Stimulated activated CD8-positive, alpha-beta memory T cell treated with anti-CD3 and anti-CD28 coated beads, Interleukin-7, amount 100 ng/mL, for 1 hour (primary cell): ENCODE results near the gene VAMP2.

ENCODE experiments used
- DNase-seq, 2 donors: peaks; one replicate each; pipeline ENCODE4 v3.0.0-alpha.2; 2020; ENCODE audit warnings: low read depth in 2 of 2

VAMP2 gene

DNA sequence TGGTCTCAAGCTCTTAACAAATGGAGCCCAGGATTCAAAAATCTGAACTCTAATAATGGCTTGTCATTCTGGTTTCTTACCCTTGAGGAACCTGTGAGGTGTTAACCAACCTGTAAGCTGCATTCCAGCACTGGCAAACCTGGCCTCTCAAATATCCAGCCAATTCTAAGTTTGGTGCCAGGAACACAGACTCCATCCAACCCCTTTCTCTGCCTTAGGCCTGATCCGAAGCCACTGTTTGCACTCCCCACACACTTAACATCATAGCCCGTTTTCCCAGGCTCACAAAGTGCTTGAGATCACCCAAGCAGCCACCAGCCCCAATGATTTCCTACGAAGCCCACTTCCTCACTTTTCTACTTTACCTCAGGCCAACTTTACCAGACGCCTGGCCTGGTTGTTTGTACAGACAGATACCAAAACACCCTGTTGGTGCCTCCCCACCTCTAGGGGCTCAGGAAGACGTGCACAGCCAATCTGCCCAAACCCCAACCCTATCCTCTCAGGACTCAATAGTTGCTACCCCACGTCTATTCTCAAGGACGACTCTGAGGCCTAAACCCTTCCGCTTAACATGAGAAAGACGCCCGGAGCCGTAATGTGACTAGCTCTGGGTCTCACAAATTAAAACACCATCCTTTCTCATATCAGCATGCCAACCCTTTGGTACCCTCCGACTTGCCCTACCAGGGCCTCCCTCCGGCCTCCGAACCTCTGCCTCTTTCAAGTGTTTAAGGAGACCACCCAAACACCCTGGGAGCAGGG lies 7.3 kb downstream of the VAMP2 start:
- no peak for DNase-seq

DNA sequence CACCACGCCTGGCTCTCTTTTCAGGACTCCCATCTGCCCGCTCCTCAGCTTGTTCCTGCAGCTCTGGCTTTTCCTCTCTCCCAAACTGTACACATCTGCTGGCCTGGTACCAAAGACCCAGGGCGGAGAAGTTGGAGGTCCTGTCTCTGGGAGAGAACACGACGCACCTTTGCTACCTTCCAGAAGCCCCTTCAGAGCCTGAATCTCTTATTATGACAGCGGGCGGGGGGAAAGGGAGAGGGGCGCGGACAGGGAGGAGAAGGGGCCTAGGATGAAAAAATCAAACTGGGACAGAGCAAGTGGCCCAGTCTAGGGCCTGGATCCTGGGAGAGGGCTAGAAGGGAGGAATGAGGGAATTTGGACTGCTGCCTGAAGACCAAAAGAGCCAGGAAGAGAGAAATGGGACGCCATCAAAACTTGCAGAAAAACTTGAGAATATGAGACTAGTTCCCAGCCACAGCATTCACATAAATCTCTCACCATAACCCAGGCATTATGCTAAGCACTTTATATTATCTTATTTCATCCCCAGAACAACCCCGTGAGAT lies 8.1 kb downstream of the VAMP2 start:
- DNase-seq, result no peak

DNA sequence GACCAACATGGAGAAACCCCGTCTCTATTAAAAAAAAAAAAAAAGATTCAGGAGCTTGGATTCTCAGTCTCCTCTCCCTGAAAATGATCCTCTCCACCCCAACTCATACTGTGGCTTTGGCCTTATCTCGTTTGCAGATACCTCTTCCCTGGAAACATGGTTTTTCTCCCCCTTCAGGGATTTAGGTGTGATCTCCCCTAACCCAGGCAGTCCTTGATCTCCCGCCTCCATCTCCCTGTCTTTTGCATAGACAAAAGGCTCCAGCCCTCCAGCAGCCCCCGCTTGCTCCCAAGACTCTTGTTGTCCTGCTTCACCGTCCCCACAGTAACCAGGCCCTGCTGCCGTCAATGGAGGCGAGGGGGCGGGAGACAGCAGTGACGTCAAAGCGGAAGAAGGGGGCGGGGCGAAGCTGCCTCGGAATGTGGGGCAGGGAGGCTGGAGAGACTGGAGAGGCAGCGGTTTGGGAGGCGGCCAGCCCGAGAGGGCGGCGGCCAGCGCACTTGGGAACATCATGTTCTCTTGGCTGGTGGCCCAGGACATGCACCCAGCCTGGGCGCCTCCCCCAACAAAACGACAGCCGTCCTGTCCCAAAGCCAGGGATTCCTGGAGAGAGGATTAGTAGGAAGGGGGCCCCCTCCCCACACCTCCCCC lies 8.7 kb downstream of the VAMP2 start:
- DNase-seq, result peak in 1 of 2 donors; percentile 83

DNA sequence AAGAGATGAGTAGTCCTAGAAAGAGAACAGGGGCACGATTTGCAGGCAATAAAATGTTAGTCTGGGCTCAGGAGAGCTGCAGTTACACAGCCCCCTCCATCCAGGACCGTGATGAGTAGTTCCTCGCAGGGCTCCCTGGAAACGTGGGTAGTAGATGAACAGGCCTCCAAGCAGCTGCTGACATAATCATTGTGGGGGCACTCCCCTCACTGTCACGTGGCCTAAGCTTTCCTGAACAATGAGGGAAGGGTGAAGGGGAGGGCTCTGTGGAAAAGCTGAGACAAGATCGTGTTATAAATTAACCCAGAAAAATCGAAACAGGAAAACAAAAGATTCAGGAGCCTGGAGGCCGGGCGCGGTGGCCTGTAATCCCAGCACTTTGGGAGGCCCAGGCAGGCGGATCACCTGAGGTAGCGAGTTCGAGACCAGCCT lies 9.2 kb downstream of the VAMP2 start:
- DNase-seq, result no peak

DNA sequence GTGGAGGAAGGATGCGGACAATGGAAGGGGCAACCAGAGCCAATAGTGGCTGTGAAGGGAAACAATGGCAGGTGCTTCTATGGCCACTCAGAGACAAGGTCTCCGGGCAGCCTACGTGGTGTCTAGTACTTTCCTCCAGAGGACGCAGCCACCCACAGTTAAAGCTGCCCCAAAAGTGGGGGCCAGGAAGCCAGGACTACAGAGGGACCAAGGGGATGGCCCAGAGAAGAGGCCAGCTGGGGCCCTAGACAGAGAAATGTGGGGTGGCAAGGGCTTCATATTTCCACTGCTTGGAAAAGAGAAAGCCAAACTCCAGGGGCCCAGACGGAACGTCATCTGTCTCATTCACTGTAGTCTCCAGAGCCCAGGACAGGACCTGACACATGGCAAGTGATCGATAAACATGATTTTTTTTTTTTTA lies 9.7 kb downstream of the VAMP2 start:
- no peak for DNase-seq

DNA sequence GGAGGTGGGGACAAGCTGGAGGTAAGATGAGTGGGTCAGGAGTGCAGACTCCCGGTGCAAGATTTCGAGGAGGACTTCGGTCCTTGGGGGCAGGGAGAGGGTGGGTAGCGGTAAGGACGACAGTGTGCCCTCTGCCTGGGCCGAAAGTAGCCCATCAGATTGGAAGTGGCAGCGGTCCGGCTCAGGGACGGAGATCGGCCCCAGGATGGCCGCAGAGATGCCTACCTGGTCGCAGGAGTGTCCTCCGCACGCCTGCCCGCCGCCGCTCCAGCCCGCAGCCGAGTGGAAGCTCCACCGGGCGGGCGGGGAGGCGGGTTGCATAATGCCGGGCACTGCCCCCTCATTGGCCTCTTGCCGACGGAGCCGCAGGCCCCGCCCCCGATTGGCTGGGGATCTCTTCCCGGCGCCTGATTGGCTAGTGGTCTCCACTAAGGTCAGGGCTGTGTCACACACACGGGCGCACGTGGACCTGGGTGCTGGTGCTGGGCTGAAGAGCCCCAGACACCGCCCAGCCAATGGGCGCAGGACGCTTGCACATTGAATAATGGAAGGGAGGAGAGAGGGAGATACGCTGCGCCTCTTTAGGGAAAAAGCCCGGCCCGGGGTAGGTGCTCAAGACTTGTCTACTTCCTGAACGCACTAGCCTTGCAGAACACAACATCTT lies 10.5 kb downstream of the VAMP2 start, which contains the start of gene PER1:
PER1 (minus strand) TSS at position 293 of the 664 bp plus-strand sequence. CDS start 1,698 bp downstream, outside the sequence.
- peak in 1 of 2 donors; percentile 61 for DNase-seq

DNA sequence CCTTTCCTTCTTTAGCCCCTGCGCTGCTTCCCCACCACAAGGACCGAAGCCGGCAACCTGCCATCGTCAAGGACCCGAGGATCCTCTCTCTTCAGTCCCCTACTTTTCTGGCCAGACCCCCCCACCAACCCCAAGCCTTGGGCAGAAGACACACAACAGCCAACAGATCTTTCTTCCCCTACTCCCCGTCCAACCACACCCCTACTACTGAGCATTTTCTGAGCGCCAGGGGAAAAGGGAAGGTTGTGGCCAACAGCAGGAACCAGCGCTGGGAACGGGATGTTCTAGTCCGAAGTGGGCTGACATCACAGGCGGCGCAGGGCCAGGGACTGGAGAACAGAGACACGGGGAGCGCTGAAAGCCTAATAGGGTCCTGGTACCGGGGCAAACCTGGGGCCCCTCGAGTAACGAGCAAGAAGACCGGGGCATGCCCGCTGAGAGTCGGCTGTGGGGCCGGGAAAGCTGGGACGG lies 11.1 kb downstream of the VAMP2 start:
- DNase-seq, result no peak

DNA sequence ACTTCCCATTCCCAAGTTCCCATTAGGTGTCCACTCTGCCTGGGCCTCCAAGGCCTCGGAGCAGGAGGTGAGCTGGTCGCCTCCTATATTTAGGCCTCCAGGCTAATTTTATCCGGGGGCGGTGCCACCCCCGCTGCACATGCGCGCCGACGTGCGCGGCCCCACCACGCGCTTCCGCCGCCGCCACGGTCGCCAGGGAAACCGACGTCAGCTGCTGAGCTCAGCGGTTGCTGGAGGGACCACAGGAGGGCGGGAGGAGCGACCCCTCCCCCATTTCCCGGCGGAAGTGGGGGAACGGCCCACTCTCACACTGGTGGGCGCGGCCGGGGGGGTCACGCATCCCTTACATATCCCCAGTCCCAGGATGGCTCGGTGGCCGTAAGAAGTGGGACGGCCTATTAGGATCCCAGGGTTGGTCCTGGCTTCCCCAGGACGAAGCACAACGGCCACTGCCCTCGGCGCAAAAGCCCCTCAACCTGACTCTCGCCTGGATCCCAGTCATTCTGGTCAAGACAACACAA lies 11.6 kb downstream of the VAMP2 start:
- peak; percentile 82 to 84 for DNase-seq

DNA sequence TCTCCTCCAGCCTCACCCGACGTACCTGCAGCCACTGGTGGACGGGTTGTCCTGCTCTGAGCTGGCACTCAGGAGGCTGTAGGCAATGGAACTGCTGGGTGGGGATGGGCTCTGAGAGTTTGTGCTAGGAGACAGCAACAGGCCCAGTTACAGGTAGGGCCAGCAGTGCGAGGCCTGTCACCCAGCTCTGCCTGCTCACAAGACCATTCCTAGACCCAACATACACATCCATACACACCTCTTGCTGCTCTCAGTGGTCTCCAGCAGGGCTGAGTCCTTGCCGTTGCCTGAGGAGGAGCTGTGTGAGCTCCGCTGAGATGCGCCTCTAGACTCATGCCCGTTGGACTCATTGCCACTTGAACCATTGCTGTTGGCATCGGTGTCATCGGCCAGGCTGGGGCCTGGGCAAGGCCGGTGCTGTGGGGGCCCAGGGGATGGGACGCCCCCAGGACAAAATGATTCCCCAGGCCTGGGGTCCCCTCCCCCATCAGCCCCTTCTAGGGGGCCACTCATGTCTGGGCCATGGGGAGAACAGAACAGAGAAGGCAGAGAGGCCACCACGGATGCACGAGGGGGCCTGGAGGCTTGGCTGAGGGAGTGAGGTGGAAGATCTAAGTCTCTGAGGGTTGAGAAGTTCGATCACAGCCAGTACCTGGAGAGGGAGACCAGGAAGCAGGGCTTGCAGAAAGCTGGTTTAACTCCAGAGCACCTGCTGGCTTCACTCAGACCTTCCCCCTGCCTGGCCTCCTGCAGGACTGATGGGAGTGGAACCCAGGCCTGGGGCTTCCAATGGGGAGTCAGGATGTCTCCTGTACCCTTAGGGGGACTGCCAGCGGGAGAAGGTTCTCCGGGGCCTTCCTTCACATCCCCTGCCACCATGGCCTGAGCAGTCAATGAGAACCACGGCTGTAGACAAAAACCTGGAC lies 12.3 kb downstream of the VAMP2 start:
- DNase-seq, result no peak

DNA sequence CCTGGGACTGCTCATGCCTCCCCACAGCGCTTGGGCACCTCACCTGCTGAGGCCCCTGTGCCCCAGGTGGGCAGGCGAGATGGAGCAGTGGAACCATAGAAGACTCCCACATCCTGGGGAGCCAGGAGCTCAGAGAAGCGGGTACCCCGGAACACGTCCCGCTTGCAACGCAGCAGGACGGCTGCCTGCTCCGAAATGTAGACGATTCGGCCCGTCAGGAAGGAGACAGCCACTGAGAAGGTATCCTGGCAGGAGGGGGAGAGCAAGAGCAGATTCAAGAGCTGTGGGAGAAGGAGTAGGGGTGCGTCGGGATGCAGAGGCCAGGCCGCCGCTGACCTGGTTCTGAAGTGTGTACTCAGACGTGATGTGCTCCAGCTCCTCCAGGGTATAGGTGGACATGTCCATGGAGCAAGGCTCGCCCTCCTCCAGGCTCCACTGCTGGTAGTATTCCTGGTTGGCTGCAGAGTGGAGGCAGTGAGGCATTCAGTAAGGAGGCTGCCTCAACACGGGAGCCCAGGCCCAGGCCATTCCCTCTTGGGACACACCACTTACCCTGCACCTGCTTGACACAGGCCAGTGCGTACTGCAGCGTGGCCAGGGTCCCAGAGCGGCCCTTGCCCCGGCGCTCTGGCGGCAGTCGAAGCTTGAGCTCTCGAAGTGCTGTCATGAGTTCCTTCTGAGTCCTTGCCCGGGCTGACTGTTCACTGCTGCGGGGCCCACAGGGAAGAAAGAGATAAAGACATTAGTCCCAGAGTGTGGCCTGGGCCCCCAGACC lies 13.1 kb downstream of the VAMP2 start:
- no peak for DNase-seq

DNA sequence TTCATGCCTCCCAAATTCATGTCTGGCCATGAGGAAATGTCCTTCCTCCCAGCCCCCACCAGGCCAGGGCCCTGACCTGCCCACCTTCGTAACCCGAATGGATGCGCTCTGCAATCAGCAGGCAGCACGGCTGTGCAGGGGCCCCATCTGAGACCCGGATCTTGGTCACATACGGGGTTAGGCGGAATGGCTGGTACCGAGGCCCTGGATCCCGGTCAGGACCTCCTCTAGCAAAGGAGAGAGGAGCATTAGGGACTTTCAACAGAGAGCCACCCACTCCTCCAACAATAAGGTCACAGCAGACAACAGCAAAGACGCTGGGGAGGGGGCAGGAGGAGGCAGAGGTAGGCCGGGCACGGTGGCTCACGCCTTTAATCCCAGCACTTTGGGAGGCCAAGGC lies 14.2 kb downstream of the VAMP2 start:
- DNase-seq, result no peak

DNA sequence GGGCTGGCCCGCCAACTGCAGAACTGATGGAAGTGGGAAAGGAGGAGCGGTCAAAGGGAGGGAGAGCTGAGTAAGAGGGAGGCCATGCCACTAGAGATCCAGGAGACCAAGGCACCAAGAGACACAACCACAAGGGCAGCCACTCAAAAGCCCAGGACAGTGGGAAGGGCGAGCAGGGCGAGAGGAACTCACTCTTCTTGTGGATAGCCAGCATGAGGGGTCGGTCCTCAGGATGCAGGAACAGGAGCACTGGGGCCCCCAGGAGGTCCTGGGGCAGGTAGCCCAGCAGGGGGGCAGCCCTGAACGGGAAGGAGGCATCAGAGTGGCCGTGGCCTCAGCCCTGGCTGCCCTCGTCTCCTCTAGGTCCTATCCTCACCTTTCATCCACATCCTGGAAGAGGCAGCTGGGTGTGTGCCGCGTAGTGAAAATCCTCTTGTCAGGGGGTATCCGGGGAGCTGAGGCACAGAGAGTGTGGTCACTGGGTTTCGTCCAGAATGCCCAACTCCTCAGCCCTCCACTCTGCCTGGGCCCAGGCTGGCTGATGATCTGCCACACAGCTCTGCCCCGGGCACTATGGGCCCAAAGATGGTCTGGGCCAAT lies 14.8 kb downstream of the VAMP2 start:
- DNase-seq, result no peak

DNA sequence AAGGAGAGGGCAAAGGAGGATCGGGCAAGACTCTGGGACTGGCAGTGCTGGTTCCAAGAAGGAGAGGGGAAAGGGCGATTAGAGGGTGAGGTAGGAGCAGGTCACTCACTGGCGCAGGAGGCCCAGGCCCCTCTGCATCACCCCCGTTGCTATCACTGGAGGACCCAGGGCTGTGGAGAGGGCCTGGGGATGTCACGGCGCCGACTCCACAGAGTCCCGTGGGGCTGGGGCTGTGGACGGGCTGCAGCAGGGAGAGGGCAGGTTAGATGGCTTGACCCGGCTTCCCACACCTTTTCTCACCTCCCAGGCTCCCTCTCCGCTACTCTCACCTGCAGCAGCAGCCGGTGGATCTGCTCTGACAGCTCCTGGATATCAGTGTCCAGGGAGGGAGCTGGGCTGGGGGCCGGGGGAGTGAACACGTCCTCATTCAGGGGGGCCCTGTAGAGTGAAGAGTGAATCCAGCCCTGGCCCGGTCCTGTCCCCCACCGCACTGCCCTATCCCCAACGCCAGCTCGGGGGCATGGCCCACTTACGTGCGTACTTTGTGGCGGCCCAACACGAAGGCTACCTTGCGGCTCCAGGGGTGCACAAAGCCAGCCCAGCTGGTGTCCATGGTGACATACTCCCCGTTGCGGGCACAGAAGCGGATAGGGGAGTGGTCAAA lies 15.5 kb downstream of the VAMP2 start:
- no peak for DNase-seq

DNA sequence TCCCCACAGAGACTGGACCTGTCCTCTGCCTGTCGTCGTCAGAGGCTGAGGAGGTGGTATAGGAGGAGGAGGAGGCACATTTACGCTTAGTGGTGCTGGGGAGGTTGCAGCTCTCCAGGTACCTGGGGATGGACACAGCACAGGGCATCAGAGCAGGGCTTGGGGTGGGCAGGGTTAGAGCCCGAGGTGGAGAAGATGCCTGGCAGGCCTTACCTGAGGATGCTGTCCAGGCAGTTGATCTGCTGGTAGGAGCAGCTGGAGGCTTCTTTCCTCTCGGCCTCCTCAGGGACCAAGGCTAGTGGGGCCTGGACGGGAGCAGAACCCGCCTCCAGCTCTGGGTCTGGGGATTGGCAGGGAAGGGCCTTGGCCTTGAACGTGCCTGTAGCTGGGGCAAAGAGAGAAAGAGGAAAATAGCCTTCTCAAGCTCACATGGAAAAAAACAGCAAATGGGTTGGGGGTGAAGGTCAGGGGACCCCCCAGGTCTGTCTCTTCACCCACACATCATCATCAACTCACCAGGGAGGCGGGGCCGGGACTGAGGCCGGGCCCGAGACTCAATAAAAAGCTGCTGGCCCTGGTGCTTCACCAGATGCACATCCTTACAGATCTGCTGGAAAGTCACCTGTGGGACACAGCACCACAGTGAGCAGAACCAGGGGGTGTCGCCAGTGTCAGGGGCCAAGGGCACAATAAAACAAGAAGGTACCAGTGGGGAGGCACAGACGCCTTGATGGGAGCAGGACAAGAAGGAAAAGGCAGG lies 16.2 kb downstream of the VAMP2 start:
- DNase-seq, result no peak

DNA sequence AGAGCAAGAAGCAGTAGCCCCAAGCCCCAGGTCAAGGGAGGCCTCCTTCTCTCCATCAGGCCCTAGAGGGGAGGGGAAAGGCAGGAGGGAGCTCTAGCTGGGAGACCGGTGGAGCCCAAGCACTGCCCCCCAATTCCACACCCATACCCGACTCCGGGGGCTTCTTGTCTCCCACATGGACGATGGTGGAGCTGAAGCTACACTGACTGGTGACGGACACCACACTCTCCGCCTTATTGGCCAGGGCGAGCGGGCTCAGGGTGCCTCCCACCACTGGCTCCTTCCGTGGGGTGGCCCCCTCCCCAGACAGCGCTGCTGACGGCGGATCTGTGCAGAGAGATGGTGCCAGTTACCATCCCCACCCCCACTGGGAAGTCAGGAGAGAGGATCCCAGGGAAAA lies 16.9 kb downstream of the VAMP2 start:
- no peak for DNase-seq

DNA sequence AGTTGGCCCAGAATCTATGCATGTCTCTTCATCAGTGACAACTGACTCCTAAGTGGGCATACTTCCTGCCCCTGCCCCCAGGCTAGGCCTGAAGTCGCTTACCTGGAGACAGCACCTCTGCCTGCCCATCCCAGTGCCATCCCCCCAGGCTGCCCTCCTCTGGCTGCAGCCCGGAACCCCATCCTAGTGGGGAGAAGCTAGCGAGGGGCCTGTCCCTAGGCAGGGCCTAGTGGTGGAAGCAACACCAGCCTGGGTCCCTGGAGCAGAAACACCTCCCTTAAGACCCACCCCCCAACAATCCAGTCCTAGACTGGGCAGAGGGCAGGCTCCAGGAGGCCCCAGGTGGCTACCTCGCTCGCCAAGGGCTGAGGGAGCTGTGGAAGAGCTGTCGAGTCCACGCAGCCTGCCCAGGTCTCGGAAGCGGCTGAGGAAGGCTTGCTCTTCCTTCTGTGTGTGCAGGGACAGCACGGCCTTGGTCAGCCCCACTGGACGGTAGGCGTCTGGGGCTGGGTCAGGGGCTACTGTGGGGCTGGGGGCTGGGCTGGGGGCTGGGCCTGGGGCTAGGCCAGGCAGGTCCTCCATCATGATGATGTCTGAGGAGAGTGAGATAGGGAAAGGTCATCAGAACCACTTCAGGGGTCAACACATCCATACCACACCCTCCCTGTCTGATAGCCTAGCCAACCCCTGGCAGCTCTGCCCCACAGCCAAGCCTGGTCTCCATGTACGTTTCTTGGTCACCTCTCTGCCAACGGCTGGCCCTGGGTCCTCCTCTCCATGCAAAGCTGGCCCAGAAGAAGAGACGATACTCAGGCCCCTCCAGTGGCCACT lies 18.1 kb downstream of the VAMP2 start:
- DNase-seq, result no peak

DNA sequence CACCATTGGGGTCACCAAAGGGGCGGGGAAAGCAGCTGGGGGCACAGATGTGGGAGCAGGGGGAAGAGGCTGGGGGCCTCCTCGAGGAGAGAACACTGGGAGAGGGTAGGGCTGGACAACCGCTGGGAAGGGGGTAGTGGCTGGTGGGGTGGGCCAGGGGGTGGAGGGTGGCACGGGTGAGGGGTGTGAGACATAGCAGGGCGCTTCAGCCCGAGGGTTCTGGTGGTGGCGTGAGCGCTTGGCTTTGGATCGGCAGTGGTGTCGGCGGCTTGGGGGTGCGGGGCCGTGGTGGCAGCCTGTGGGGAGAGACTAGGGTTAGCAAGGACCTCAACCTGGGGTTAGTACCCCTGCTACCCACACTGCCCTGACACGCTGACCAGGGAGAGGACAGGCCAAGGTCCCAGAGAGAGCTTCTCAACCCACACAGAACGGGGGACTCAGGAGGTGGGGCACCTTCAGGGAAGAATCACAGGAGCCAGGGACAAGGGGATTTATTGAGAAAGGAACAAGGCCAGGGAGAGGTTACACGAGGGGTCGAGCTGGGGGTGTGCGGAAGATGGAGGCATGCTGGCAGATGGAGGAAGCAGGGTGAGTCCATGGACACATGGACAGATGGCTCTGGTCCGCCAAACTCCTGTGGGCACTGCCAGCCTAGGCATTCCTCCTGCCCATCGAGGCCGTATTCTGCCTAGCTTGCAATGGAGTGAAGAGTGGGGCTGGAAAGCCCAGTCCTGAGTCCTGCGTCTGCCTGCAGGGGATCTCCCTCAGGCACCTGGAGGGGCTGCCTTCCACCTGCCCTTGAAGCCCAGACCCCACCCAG lies 19.0 kb downstream of the VAMP2 start:
- no peak for DNase-seq
